OCI-LY1 (cell line): Measurements from ENCODE around the gene ARHGAP10.

ENCODE experiments used
- EZH2 ChIP-seq: fragments of 200-600 bp; sonication (generic), shearing (Covaris generic); IDR thresholded peaks from 2 replicates; pipeline ENCODE4 v1.8.0; 2017; ENCODE audit warnings: borderline replicate concordance, mixed run types, mild to moderate bottlenecking, antibody characterized with exemption, low read length, moderate library complexity, mixed read lengths
- TF ChIP-seq, protein P1 (sequence below): fragments of 200-600 bp; sonication (generic), shearing (Covaris generic); IDR thresholded peaks from 2 replicates; pipeline ENCODE4 v1.5.1; 2017; ENCODE audit warnings: mild to moderate bottlenecking, antibody characterized with exemption, low read length, moderate library complexity, mixed read lengths

DNA sequence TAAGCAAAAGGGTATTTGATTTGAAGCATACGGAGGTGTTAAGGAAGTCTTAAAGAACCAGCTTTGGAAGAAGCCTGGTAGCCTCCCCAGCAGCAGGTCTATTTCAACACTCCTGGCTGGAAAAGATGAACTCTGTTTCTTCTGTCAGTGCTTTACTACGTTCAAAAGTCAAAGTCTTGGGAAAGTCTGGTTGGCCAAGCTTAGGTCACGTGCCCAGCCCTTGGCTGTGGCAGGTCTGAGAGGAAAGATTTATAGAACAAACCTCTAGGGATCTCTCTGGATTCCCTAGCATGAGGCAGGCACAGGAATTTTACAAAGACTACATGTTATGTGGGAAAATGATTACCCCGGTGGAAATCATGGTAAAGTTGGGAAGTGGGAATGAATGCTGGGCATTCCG, 8.6 kb upstream of the ARHGAP10 start:
- TF ChIP-seq, protein P1, sequence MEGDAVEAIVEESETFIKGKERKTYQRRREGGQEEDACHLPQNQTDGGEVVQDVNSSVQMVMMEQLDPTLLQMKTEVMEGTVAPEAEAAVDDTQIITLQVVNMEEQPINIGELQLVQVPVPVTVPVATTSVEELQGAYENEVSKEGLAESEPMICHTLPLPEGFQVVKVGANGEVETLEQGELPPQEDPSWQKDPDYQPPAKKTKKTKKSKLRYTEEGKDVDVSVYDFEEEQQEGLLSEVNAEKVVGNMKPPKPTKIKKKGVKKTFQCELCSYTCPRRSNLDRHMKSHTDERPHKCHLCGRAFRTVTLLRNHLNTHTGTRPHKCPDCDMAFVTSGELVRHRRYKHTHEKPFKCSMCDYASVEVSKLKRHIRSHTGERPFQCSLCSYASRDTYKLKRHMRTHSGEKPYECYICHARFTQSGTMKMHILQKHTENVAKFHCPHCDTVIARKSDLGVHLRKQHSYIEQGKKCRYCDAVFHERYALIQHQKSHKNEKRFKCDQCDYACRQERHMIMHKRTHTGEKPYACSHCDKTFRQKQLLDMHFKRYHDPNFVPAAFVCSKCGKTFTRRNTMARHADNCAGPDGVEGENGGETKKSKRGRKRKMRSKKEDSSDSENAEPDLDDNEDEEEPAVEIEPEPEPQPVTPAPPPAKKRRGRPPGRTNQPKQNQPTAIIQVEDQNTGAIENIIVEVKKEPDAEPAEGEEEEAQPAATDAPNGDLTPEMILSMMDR: no peak
- TF ChIP-seq EZH2: no peak
